Mammary epithelial cell (primary cell): Measurements from ENCODE around the gene BMP5.

ENCODE experiments used
- CTCF ChIP-seq, 2 donors: IDR thresholded peaks in 1 of 2; conservative IDR thresholded peaks in 1 of 2; 2 replicates each; pipeline ENCODE4 v1.5.1; 2011 to 2012; ENCODE audit warnings: inconsistent platforms in 2 of 2, low read length in 2 of 2, mild to moderate bottlenecking in 2 of 2, control low read depth in 1 of 2, low read depth in 1 of 2; ENCODE audit not compliant: insufficient read depth in 1 of 2; ENCODE audit errors: extremely low read depth in 1 of 2
- EZH2 ChIP-seq: IDR thresholded peaks from 2 replicates; pipeline ENCODE4 v1.6.1; 2012; ENCODE audit warnings: low read length, inconsistent platforms, borderline replicate concordance

DNA sequence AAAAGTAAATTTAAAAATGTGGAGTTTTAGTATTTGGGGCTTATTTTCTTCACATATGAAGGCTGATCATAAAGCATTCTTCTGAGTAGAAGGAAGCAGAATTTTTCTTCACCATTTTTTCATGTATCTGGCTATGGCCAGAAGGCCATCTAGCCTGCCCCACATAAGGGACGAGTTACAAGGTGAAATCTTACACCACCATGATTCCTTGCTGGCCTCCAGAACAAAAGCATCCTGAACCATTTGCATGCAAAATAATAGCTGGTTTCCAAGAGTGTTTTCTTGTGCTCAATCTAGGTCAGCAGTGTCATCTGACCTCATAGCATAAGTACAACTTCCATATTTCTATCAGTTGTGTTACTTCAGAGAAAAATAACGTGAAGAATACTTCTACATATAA, 93.1 kb downstream of the BMP5 start:
- no peak for TF ChIP-seq CTCF (conservative IDR thresholded peaks at IDR 0.05 in 1 of 2, IDR thresholded peaks at IDR 0.05 in 1 of 2; ENCODE audit: extremely low read depth in 1 of 2, insufficient read depth in 1 of 2, low read depth in 1 of 2, low read length in 2 of 2)
- TF ChIP-seq EZH2: no peak
